MM.1S (cell line): ENCODE results near the gene VPS4A.

Experiments
- DNase-seq: peaks from one replicate; pipeline ENCODE4 v3.0.0-alpha.2; 2015
- H2AFZ ChIP-seq: fragments of 300-600 bp; sonication (generic); 2 replicates; pipeline ENCODE4 v1.6.0; 2016; ENCODE audit warnings: antibody characterized with exemption, low read length
- H3F3A ChIP-seq: fragments of 300-600 bp; sonication (generic); 2 replicates; pipeline ENCODE4 v1.6.1; 2016; ENCODE audit warnings: mild to moderate bottlenecking, antibody characterized with exemption, low read length, moderate library complexity, mixed read lengths; ENCODE audit not compliant: insufficient read depth
- H3K27ac ChIP-seq: fragments of 300-600 bp; sonication (generic); 2 replicates; pipeline ENCODE4 v1.5.1; 2016; ENCODE audit warnings: mild to moderate bottlenecking, low read length
- H3K27me3 ChIP-seq: fragments of 300-600 bp; sonication (generic); replicated peaks from 2 replicates; pipeline ENCODE4 v1.6.0; 2016; ENCODE audit warnings: low read length; ENCODE audit not compliant: insufficient read depth
- H3K36me3 ChIP-seq: fragments of 300-600 bp; sonication (generic); replicated peaks from 2 replicates; pipeline ENCODE4 v1.6.1; 2016; ENCODE audit warnings: mild to moderate bottlenecking, low read length, mixed read lengths; ENCODE audit not compliant: insufficient read depth
- H3K4me1 ChIP-seq: fragments of 300-600 bp; sonication (generic); 2 replicates; pipeline ENCODE4 v1.6.1; 2016; ENCODE audit warnings: low read length, mixed read lengths
- H3K4me2 ChIP-seq: fragments of 300-600 bp; sonication (generic); 2 replicates; pipeline ENCODE4 v1.6.0; 2016; ENCODE audit warnings: low read depth, low read length
- H3K4me3 ChIP-seq: fragments of 300-600 bp; sonication (generic); 2 replicates; pipeline ENCODE4 v1.5.1; 2016; ENCODE audit warnings: low read length, mixed read lengths
- H3K79me2 ChIP-seq: fragments of 300-600 bp; sonication (generic); 2 replicates; pipeline ENCODE4 v1.6.1; 2016; ENCODE audit warnings: mixed run types, low read length, mixed read lengths
- H3K9ac ChIP-seq: fragments of 300-600 bp; sonication (generic); 2 replicates; pipeline ENCODE4 v1.6.1; 2016; ENCODE audit warnings: low read length, mixed read lengths
- H3K9me2 ChIP-seq: fragments of 300-600 bp; sonication (generic); replicated peaks from 2 replicates; pipeline ENCODE4 v1.6.1; 2016; ENCODE audit warnings: mild to moderate bottlenecking, low read length, mixed read lengths; ENCODE audit not compliant: insufficient read depth
- H3K9me3 ChIP-seq: fragments of 300-600 bp; sonication (generic); replicated peaks from 2 replicates; pipeline ENCODE4 v1.6.1; 2016; ENCODE audit warnings: mild to moderate bottlenecking, low read length, mixed read lengths; ENCODE audit not compliant: insufficient read depth
- H4K20me1 ChIP-seq: fragments of 300-600 bp; sonication (generic); 2 replicates; pipeline ENCODE4 v1.6.1; 2016; ENCODE audit warnings: mild to moderate bottlenecking, low read length, moderate library complexity, mixed read lengths; ENCODE audit not compliant: insufficient read depth
- EZH2 ChIP-seq: fragments of 300-600 bp; sonication (generic); optimal IDR thresholded peaks from 2 replicates; pipeline ENCODE3; 2017; ENCODE audit warnings: low read depth, mild to moderate bottlenecking, antibody characterized with exemption, low read length, mixed read lengths
- EZH2phosphoT487 ChIP-seq: fragments of 300-600 bp; sonication (generic); IDR thresholded peaks from 2 replicates; pipeline ENCODE4 v1.6.1; 2018; ENCODE audit warnings: antibody characterized with exemption, low read length
- TF ChIP-seq, protein P1 (sequence below): fragments of 300-600 bp; sonication (generic); IDR thresholded peaks from 2 replicates; pipeline ENCODE4 v1.5.1; 2016; ENCODE audit warnings: antibody characterized with exemption, low read length, mixed read lengths

The VPS4A gene

DNA sequence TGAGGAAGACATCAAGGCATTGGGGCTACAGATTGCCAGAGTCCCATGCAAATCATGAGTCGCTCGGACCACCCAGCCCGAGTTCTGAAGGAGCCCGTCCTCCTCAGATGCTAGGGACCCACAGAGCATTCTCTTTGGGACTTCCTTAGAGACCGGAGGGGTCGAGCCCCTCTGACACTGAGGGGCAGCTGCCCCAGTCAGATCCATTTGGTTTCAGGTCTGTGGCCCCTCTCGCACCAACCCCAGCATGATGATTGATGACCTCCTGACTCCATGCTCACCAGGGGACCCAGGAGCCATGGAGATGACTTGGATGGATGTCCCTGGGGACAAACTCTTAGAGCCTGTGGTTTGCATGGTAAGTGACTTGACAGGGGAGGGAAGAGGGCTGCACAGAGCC lies 11.2 kb downstream of the VPS4A start:
- Histone ChIP-seq H4K20me1 (no peaks in the 10 kb centered on the region; the same call in 1 of the 2 replicates), H3K27ac (no peak overlapping the region), H3K9me2 (no peaks in the 10 kb centered on the region), H3K4me3 (no peak overlapping the region), H3F3A (peaks cover 6% of the 10 kb centered on the region; the same call in 1 of the 2 replicates), H3K27me3 (no peaks in the 10 kb centered on the region), H3K4me1 (0 out of 2 replicates have a peak, but pooled peaks cover 2% of the 10 kb centered on the region), H3K9ac (no peak overlapping the region), H3K4me2 (no peak overlapping the region), H3K36me3 (peaks cover 30% of the 10 kb centered on the region), H3K9me3 (no peaks in the 10 kb centered on the region), H2AFZ (no peak overlapping the region), H3K79me2 (peaks cover 68% of the 10 kb centered on the region)
- TF ChIP-seq EZH2 (no peak), EZH2phosphoT487 (no peak)
- TF ChIP-seq, protein P1, sequence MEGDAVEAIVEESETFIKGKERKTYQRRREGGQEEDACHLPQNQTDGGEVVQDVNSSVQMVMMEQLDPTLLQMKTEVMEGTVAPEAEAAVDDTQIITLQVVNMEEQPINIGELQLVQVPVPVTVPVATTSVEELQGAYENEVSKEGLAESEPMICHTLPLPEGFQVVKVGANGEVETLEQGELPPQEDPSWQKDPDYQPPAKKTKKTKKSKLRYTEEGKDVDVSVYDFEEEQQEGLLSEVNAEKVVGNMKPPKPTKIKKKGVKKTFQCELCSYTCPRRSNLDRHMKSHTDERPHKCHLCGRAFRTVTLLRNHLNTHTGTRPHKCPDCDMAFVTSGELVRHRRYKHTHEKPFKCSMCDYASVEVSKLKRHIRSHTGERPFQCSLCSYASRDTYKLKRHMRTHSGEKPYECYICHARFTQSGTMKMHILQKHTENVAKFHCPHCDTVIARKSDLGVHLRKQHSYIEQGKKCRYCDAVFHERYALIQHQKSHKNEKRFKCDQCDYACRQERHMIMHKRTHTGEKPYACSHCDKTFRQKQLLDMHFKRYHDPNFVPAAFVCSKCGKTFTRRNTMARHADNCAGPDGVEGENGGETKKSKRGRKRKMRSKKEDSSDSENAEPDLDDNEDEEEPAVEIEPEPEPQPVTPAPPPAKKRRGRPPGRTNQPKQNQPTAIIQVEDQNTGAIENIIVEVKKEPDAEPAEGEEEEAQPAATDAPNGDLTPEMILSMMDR, result no peak
- DNase-seq, result no peak

DNA sequence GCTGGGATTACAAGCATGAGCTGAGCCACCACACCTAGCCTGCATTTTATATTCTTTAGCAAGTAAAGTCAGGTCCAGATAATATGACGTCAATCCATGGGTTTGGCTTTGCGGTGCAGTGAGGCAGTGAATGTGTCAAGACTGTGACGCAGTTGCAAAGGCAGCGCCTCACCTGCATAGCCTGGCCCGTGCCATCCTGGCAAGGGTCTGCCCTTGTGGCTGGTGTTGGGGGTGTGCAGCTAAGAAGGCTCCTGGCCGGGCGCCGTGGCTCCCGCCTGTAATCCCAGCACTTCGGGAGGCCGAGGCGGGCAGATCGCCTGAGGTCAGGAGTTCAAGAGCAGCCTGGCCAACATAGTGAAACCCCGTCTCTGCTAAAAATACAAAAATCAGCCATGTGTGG lies 12.3 kb downstream of the VPS4A start:
- peaks cover 6% of the 10 kb centered on the region; the same call in 1 of the 2 replicates for H3F3A ChIP-seq
- H3K9me2 ChIP-seq, result no peaks in the 10 kb centered on the region
- H3K36me3 ChIP-seq, result peaks cover 30% of the 10 kb centered on the region
- TF ChIP-seq EZH2phosphoT487 (no peak), EZH2 (no peak)
- TF ChIP-seq, protein P1, result no peak
- no peak overlapping the region for H2AFZ ChIP-seq
- peaks cover 8% of the 10 kb centered on the region; the same call in 1 of the 2 replicates for H3K4me1 ChIP-seq
- no peaks in the 10 kb centered on the region for H3K27me3 ChIP-seq
- no peak overlapping the region for H3K4me3 ChIP-seq
- no peaks in the 10 kb centered on the region; the same call in 1 of the 2 replicates for H4K20me1 ChIP-seq
- no peak overlapping the region for H3K27ac ChIP-seq
- H3K9me3 ChIP-seq, result no peaks in the 10 kb centered on the region
- H3K79me2 ChIP-seq, result peaks cover 74% of the 10 kb centered on the region
- H3K9ac ChIP-seq, result no peak overlapping the region
- no peak overlapping the region for H3K4me2 ChIP-seq
- no peak for DNase-seq

DNA sequence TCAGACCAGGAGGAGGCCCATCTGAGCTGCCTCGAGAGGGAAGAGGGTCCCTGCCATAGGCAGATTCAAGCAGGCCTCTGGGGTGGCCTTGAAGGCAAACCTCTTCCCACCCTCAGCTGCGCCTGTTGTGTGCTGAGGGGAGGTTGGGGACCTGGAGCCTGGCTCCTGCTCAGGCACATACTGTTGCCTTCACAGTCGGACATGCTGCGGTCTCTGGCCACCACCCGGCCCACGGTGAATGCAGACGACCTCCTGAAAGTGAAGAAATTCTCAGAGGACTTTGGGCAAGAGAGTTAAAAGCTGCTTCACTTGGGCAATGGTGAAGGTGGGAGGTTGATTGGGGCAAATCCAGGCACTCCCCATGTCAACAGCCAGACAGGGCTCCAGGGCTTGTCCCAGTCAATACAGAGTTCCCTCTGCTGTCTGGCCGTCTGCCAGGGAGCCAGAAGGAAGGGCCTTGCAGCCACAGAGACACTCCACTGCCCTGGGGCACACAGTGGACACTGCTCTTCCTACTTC lies 12.9 kb downstream of the VPS4A start:
- Histone ChIP-seq H3K79me2 (peaks cover 80% of the 10 kb centered on the region), H3K4me3 (no peak overlapping the region), H4K20me1 (no peaks in the 10 kb centered on the region; the same call in 1 of the 2 replicates), H3K9me3 (no peaks in the 10 kb centered on the region), H3F3A (peaks cover 9% of the 10 kb centered on the region; the same call in 1 of the 2 replicates), H3K27ac (no peak overlapping the region), H3K36me3 (peaks cover 28% of the 10 kb centered on the region), H2AFZ (no peak overlapping the region), H3K4me1 (peaks cover 15% of the 10 kb centered on the region), H3K9ac (no peak overlapping the region), H3K27me3 (no peaks in the 10 kb centered on the region), H3K9me2 (no peaks in the 10 kb centered on the region), H3K4me2 (no peak overlapping the region)
- no peak for TF ChIP-seq EZH2phosphoT487
- TF ChIP-seq, protein P1, result no peak
- no peak for TF ChIP-seq EZH2
- DNase-seq, result no peak
